ENCODE measurements around the gene PIEZO1.

GRCh38 chr16:88754912-88755744, 29.9 kb downstream of the PIEZO1 start:
- TF ChIP-seq RFX5 (IDR thresholded peaks at IDR 0.05): no peak
- no peak for TF ChIP-seq ZC3H11A (IDR thresholded peaks at IDR 0.05)
- no peak for TF ChIP-seq USF2 (IDR thresholded peaks at IDR 0.05)
- no peak for TF ChIP-seq HOXA7 (CRISPR knock-in tag; IDR thresholded peaks at IDR 0.05)
- no peak for TF ChIP-seq RCOR1 (IDR thresholded peaks at IDR 0.05; ENCODE audit: low read depth, low read length)
- no peak for TF ChIP-seq CTCF (IDR thresholded peaks at IDR 0.05)
- TF ChIP-seq CHD2 (IDR thresholded peaks at IDR 0.05; ENCODE audit: low read length, partially characterized antibody): no peak
- no peak for TF ChIP-seq BHLHE40 (IDR thresholded peaks at IDR 0.05; ENCODE audit: low read depth, low read length)
- no peak for TF ChIP-seq RNF2 (IDR thresholded peaks at IDR 0.05; ENCODE audit: borderline replicate concordance, low read depth)
- no peak for TF ChIP-seq NFE2L2 (conservative IDR thresholded peaks at IDR 0.05; ENCODE audit: low read length)
- no peak for TF ChIP-seq JUN (IDR thresholded peaks at IDR 0.05)
- TF ChIP-seq POLR2A (IDR thresholded peaks at IDR 0.05; ENCODE audit: low read length): no peak
- no peak for TF ChIP-seq PHF8 (IDR thresholded peaks at IDR 0.05; ENCODE audit: borderline replicate concordance, low read depth)
- TF ChIP-seq HDAC2 (IDR thresholded peaks at IDR 0.05): no peak
